ENCODE measurements around the gene BRWD1.
"Not testable (repeated sequence)": the region's sequence is repeated elsewhere in the genome, so short reads cannot be mapped to it uniquely, and the experiment has no call there.

Gene BRWD1

DNA sequence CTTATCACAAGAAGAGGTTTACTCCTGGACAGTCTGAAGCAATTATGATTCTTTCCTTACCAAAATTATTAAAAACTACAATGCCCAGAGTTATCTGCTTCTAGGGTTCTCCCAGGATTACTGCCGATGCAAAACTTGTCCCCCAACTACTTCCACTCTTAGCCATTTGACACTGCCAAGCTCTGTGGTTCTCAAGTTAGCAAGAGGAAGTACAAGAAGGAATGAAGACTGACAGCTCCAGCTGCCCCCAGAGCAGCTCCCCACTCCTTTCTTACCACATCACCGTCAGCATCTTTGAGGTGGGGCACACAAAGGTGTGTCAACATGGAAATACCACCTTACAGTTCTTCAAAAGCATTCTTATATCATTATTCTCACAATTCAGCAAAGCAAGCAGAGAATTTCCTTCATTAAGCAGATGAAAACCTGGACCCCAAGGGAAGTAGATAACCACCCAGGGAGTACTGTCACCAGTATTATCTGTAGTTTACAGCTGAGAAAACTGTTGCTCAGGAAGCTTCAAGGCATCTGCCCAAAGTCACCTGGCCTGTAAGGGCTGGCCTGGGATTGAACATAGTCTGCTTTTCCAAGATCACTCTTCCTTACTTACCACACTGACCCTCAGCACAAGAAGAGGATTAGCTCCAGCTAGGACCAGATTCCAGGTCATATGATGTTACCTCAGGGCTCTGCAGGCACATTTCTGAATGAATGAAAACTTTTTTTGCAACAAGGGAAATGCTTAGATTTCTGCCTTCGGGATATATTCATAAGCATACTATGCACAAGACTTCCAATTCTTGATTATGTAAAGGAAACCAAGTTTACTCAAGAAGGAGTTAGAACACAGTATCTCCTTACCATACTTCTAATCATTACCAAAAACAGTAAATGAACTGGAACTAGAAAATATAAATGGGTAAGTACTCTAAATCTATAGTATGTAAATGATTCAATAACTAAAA lies 139.4 kb downstream of the BRWD1 start:
- no peaks in the 10 kb centered on the region for H3K27me3 Mint-ChIP-seq
- H3K9me3 Mint-ChIP-seq: no peaks in the 10 kb centered on the region
- H3K4me1 Mint-ChIP-seq: no peaks in the 10 kb centered on the region
- CTCF ChIA-PET: interaction anchor here (0.8 to 1.4 kb wide), 2 partner anchors 9 to 30 kb away, joined by 3 read pairs; partner anchors contain the start of gene PSMG1
- H3K36me3 Mint-ChIP-seq: peaks cover 45% of the 10 kb centered on the region
- no peak overlapping the region for H3K27ac Mint-ChIP-seq
- no peak overlapping the region for H3K4me3 Mint-ChIP-seq
- DNase-seq: no peak

GRCh38 chr21:39169906-39170305 lies 143.5 kb downstream of the BRWD1 start:
- peaks cover 28% of the 10 kb centered on the region for H3K36me3 Mint-ChIP-seq
- peaks cover 5% of the 10 kb centered on the region for H3K9me3 Mint-ChIP-seq
- H3K27ac Mint-ChIP-seq: no peak overlapping the region
- peaks cover 3% of the 10 kb centered on the region for H3K27me3 Mint-ChIP-seq
- DNase-seq: no peak
- CTCF ChIA-PET: no interaction called here
- no peak overlapping the region for H3K4me3 Mint-ChIP-seq
- no peaks in the 10 kb centered on the region for H3K4me1 Mint-ChIP-seq

DNA sequence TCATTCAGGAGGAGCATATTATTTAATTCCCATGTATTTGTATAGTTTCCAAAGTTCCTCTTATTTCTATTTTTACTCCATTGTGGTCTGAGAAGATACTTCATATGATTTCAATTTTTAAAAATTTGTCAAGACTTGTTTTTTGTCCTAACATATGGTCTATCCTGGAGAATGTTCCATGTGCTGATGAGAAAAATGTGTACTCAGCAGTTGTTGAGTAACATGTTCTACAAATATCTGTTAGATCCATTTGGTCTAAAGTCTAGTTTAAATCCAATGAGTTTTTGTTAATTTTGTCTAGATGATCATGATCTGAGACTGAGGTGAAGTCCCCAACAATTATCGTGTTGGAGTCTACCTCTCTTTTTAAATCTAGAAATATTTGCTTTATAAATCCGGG lies 144.6 kb downstream of the BRWD1 start:
- no peaks in the 10 kb centered on the region for H3K4me1 Mint-ChIP-seq
- peaks cover 11% of the 10 kb centered on the region for H3K9me3 Mint-ChIP-seq
- no peak overlapping the region for H3K27ac Mint-ChIP-seq
- CTCF ChIA-PET: interaction anchor here (1.7 kb wide), 1 partner anchor 9 kb away, joined by 4 read pairs; no protein-coding TSS in a partner anchor
- peaks cover 20% of the 10 kb centered on the region for H3K36me3 Mint-ChIP-seq
- H3K4me3 Mint-ChIP-seq: no peak overlapping the region
- H3K27me3 Mint-ChIP-seq: peaks cover 4% of the 10 kb centered on the region
- no peak for DNase-seq

GRCh38 chr21:39164523-39164922 lies 148.9 kb downstream of the BRWD1 start:
- H3K4me1 Mint-ChIP-seq: no peaks in the 10 kb centered on the region
- H3K4me3 Mint-ChIP-seq: no peak overlapping the region
- peaks cover 8% of the 10 kb centered on the region for H3K27me3 Mint-ChIP-seq
- H3K9me3 Mint-ChIP-seq: peaks cover 11% of the 10 kb centered on the region
- no peaks in the 10 kb centered on the region for H3K36me3 Mint-ChIP-seq
- DNase-seq: no peak
- H3K27ac Mint-ChIP-seq: no peak overlapping the region
- CTCF ChIA-PET: no interaction called here

- H3K4me1 Mint-ChIP-seq: no peaks in the 10 kb centered on the region
Observed at GRCh38 chr21:39161064-39161463, 152.4 kb downstream of the BRWD1 start.

GRCh38 chr21:39159342-39160063 lies 153.9 kb downstream of the BRWD1 start:
- Mint-ChIP-seq H3K36me3 (no peaks in the 10 kb centered on the region), H3K4me3 (no peak overlapping the region), H3K27ac (no peak overlapping the region), H3K9me3 (peaks cover 2% of the 10 kb centered on the region), H3K4me1 (no peaks in the 10 kb centered on the region), H3K27me3 (peaks cover 4% of the 10 kb centered on the region)
- no peak for DNase-seq
- CTCF ChIA-PET: no interaction called here

More at GRCh38 chr21:39161064-39161463, 152.4 kb downstream of the BRWD1 start:
- H3K4me3 Mint-ChIP-seq: no peak overlapping the region
- DNase-seq: no peak
- H3K27ac Mint-ChIP-seq: no peak overlapping the region
- peaks cover 11% of the 10 kb centered on the region for H3K9me3 Mint-ChIP-seq
- no peaks in the 10 kb centered on the region for H3K36me3 Mint-ChIP-seq
- CTCF ChIA-PET: no interaction called here
- H3K27me3 Mint-ChIP-seq: peaks cover 8% of the 10 kb centered on the region

- H3K9me3 Mint-ChIP-seq, H3K27ac Mint-ChIP-seq, H3K4me1 Mint-ChIP-seq, H3K36me3 Mint-ChIP-seq, H3K27me3 Mint-ChIP-seq, H3K4me3 Mint-ChIP-seq, DNase-seq, CTCF ChIA-PET: not testable (repeated sequence)
Observed at GRCh38 chr21:39157241-39157640, 156.2 kb downstream of the BRWD1 start.

DNA sequence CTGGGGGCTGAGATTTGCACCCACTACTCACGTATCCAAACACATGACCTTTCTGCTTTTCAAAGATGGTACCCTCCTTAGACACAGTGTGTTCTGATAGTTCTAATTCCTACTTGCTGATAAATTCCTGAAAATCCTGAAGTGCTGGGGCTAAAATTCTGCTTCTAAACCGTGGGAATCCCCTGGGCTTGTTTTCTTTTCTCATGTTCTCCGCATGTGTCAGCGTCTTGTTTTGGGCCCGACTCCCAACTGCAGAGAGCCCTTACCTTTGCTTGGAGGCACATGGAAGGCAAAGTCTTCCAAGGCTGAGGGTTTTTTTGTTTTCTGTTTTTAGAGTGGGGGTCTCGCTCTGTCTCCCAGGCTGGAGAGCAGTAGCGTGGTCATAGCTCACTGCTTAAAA lies 157.4 kb downstream of the BRWD1 start:
- H3K9me3 Mint-ChIP-seq: no peaks in the 10 kb centered on the region
- H3K4me1 Mint-ChIP-seq: no peaks in the 10 kb centered on the region
- H3K27ac Mint-ChIP-seq: no peak overlapping the region
- CTCF ChIA-PET: no interaction called here
- H3K36me3 Mint-ChIP-seq: no peaks in the 10 kb centered on the region
- no peak overlapping the region for H3K4me3 Mint-ChIP-seq
- no peaks in the 10 kb centered on the region for H3K27me3 Mint-ChIP-seq
- DNase-seq: no peak

GRCh38 chr21:39155578-39155977 lies 157.9 kb downstream of the BRWD1 start:
- CTCF ChIA-PET: no interaction called here
- no peaks in the 10 kb centered on the region for H3K9me3 Mint-ChIP-seq
- H3K27ac Mint-ChIP-seq: no peak overlapping the region
- H3K4me1 Mint-ChIP-seq: no peaks in the 10 kb centered on the region
- no peak for DNase-seq
- peaks cover 1% of the 10 kb centered on the region for H3K27me3 Mint-ChIP-seq
- H3K36me3 Mint-ChIP-seq: no peaks in the 10 kb centered on the region
- H3K4me3 Mint-ChIP-seq: no peak overlapping the region

DNA sequence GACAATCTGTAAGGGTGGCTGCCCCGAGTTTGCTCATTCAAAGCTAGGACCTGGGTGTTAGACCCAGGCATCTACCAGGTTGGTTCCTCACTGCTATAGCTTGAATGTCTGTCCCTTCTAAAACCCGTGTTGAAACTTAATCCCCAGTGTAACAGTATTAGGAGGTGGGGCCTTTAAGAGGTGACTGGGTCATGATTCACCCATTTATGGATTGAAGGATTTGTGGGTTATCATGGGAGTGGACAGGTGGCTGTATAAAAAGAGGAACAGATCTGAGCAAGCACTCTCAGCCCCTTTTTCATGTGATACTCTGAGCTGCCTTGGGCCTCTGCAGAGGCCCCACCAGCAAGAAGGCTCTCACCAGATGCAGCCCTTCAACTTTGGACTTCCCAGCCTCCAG lies 159.6 kb downstream of the BRWD1 start:
- peaks cover 3% of the 10 kb centered on the region for H3K27me3 Mint-ChIP-seq
- no peaks in the 10 kb centered on the region for H3K36me3 Mint-ChIP-seq
- no peak overlapping the region for H3K27ac Mint-ChIP-seq
- no peak for DNase-seq
- H3K4me1 Mint-ChIP-seq: no peaks in the 10 kb centered on the region
- no peak overlapping the region for H3K4me3 Mint-ChIP-seq
- CTCF ChIA-PET: no interaction called here
- no peaks in the 10 kb centered on the region for H3K9me3 Mint-ChIP-seq

DNA sequence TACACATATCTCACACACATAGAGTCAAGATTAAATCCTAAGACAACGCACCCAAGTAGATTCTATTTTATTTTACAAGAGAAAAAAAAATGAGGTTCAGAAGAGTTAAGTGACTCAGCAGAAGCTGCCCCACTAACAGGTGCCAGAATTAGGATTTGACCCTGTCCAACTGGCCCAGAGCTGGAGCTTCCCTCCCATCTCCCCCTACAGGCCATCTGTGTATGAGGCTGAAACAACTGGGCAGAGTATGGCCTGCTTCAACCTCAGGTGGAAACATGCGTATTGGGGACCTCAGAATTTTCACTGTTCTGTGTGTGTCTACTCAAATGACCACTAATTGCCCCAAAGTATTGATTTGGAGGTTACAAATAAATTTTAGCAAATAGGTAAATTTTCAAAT lies 160.1 kb downstream of the BRWD1 start:
- no peaks in the 10 kb centered on the region for H3K4me1 Mint-ChIP-seq
- H3K27ac Mint-ChIP-seq: no peak overlapping the region
- peaks cover 3% of the 10 kb centered on the region for H3K27me3 Mint-ChIP-seq
- no peak overlapping the region for H3K4me3 Mint-ChIP-seq
- no peak for DNase-seq
- CTCF ChIA-PET: no interaction called here
- H3K9me3 Mint-ChIP-seq: no peaks in the 10 kb centered on the region
- H3K36me3 Mint-ChIP-seq: no peaks in the 10 kb centered on the region

- no peaks in the 10 kb centered on the region for H3K4me1 Mint-ChIP-seq
- H3K9me3 Mint-ChIP-seq: no peaks in the 10 kb centered on the region
- no peak overlapping the region for H3K4me3 Mint-ChIP-seq
- CTCF ChIA-PET: no interaction called here
- H3K27ac Mint-ChIP-seq: no peak overlapping the region
- peaks cover 3% of the 10 kb centered on the region for H3K27me3 Mint-ChIP-seq
- no peaks in the 10 kb centered on the region for H3K36me3 Mint-ChIP-seq
- no peak for DNase-seq
Observed at GRCh38 chr21:39152271-39152670, 161.2 kb downstream of the BRWD1 start.

DNA sequence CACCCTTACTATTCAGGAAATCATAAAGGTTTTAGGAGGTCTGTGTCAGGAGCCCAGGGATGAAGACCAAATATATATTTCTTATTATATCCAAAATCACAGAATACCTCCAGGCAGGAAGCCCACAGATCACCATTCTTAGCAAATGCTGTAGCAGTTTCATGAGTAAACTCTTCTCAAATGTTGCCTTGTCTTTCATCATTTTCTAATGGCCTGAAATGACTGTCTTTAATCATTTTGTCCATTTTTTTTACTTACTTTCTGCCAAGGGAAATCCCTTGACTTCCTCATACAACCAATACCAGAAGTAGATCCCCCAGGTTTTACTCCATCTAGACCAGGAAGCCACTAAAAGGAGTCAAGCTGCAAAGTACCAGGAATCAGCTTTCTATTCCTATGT lies 162.6 kb downstream of the BRWD1 start:
- Mint-ChIP-seq H3K36me3 (no peaks in the 10 kb centered on the region), H3K9me3 (no peaks in the 10 kb centered on the region), H3K27me3 (peaks cover 3% of the 10 kb centered on the region), H3K27ac (no peak overlapping the region), H3K4me1 (no peaks in the 10 kb centered on the region), H3K4me3 (no peak overlapping the region)
- CTCF ChIA-PET: interaction anchor here (0.9 kb wide), 1 partner anchor 13 kb away, joined by 3 read pairs; no protein-coding TSS in a partner anchor
- DNase-seq: no peak

GRCh38 chr21:39150316-39150715 lies 163.1 kb downstream of the BRWD1 start:
- Mint-ChIP-seq H3K27me3 (peaks cover 3% of the 10 kb centered on the region), H3K4me3 (no peak overlapping the region), H3K27ac (no peak overlapping the region), H3K4me1 (no peaks in the 10 kb centered on the region), H3K9me3 (no peaks in the 10 kb centered on the region), H3K36me3 (no peaks in the 10 kb centered on the region)
- DNase-seq: no peak
- CTCF ChIA-PET: no interaction called here

- Mint-ChIP-seq H3K27me3 (peaks cover 3% of the 10 kb centered on the region), H3K36me3 (no peaks in the 10 kb centered on the region), H3K4me1 (no peaks in the 10 kb centered on the region), H3K9me3 (no peaks in the 10 kb centered on the region), H3K27ac (no peak overlapping the region), H3K4me3 (no peak overlapping the region)
- DNase-seq: no peak
- CTCF ChIA-PET: no interaction called here
Observed at GRCh38 chr21:39149882-39150281, 163.6 kb downstream of the BRWD1 start.
